Tibial artery (tissue), 4 donors: ENCODE data around the gene GPR132.
"Not testable (repeated sequence)": the region's sequence is repeated elsewhere in the genome, so short reads cannot be mapped to it uniquely, and the experiment has no call there.

Experiments
- DNase-seq, 2 donors: peaks; one replicate each; pipeline ENCODE4 v3.0.0-alpha.2; 2019
- H3K27ac ChIP-seq, 2 donors: fragments of 200-600 bp; sonication (generic) in 1 of 2; 1 replicate in 1 of 2; 2 replicates in 1 of 2; pipeline ENCODE4 v1.5.1; 2018 to 2019; ENCODE audit warnings: mild to moderate bottlenecking in 1 of 2
- H3K27me3 ChIP-seq, 2 donors: fragments of 200-600 bp; sonication (generic) in 1 of 2; one replicate each; pipeline versions ENCODE4 v1.5.1 to v1.6.0; 2016 to 2019
- H3K36me3 ChIP-seq, 3 donors: fragments of 200-600 bp; sonication (generic) in 2 of 3; one replicate each; pipeline ENCODE4 v1.5.1; 2016 to 2019; ENCODE audit warnings: mild to moderate bottlenecking in 2 of 3
- H3K4me1 ChIP-seq, 4 donors: fragments of 200-600 bp; sonication (generic) in 2 of 4; 1 replicate in 3 of 4; 2 replicates in 1 of 4; pipeline ENCODE4 v1.5.1; 2016 to 2019
- H3K4me3 ChIP-seq, 2 donors: fragments of 200-600 bp; sonication (generic) in 1 of 2; 1 replicate in 1 of 2; 2 replicates in 1 of 2; pipeline ENCODE4 v1.5.1; 2018 to 2019; ENCODE audit warnings: mild to moderate bottlenecking in 2 of 2
- H3K9me3 ChIP-seq, 3 donors: fragments of 200-600 bp; sonication (generic) in 1 of 3; one replicate each; pipeline ENCODE4 v1.5.1; 2016 to 2019
- intact Hi-C: fragments of 100-400 bp; cut with DNase I; formaldehyde crosslinking; loops from one replicate; pipeline ENCODE4 v1.15.0; 2023; ENCODE audit warnings: low total_unique reads
- TF ChIP-seq, protein P1 (sequence below), 2 experiments: fragments of 200-600 bp in 1 of 2; fragments of 450-650 bp in 1 of 2; IDR thresholded peaks; one replicate each; pipeline ENCODE4 v1.5.1; 2017 to 2019; ENCODE audit warnings: antibody characterized with exemption in 2 of 2, mild to moderate bottlenecking in 1 of 2, moderate library complexity in 1 of 2

The GPR132 gene

DNA sequence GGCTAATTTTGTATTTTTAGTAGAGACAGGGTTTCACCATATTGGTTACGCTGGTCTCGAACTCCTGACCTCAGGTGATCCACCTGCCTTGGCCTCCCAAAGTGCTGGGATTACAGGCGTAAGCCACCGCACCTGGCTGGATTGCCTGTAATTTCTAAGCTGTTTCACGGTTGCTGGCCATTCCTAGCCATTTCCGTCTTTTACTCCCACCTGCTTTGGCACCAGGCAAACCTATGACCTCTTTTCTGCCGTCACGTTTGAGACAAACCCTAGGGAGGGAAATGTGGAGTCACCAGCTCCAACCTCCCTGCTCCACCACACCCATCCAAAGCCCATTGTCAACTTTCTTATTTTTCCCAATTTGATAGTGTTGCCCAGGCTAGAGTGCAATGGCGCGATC, 1.2 kb downstream of the GPR132 start:
- no peak for DNase-seq
- no peak overlapping the region for H3K27ac ChIP-seq
- H3K4me3 ChIP-seq: no peak overlapping the region
- no peaks in the 10 kb centered on the region for H3K36me3 ChIP-seq
- TF ChIP-seq, protein P1, sequence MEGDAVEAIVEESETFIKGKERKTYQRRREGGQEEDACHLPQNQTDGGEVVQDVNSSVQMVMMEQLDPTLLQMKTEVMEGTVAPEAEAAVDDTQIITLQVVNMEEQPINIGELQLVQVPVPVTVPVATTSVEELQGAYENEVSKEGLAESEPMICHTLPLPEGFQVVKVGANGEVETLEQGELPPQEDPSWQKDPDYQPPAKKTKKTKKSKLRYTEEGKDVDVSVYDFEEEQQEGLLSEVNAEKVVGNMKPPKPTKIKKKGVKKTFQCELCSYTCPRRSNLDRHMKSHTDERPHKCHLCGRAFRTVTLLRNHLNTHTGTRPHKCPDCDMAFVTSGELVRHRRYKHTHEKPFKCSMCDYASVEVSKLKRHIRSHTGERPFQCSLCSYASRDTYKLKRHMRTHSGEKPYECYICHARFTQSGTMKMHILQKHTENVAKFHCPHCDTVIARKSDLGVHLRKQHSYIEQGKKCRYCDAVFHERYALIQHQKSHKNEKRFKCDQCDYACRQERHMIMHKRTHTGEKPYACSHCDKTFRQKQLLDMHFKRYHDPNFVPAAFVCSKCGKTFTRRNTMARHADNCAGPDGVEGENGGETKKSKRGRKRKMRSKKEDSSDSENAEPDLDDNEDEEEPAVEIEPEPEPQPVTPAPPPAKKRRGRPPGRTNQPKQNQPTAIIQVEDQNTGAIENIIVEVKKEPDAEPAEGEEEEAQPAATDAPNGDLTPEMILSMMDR (IDR thresholded peaks at IDR 0.05): no peak
- peaks cover 0 to 2% (median 0%) of the 10 kb centered on the region in 4 donors for H3K4me1 ChIP-seq
- H3K27me3 ChIP-seq: peaks cover 0 to 62% of the 10 kb centered on the region in 2 donors
- intact Hi-C loops: no loop called here
- H3K9me3 ChIP-seq: no peaks in the 10 kb centered on the region

DNA sequence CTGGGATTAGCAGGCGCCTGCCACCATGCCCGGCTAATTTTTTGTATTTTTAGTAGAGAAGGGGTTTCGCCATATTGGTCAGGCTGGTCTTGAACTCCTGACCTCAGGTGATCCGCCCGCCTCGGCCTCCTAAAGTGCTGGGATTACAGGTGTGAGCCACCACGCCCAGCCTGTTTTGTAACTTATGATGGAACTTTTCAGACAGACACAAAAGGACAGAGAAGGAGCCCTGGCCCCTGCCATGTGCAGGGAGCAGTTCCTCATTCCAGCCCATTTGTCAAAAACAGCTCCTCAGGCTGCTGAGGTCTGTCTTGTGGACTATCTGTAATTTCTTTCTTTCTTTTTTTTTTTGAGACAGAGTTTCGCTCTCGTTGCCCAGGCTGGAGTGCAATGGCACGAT, 1.7 kb downstream of the GPR132 start:
- peaks cover 0 to 67% of the 10 kb centered on the region in 2 donors for H3K27me3 ChIP-seq
- H3K4me1 ChIP-seq, DNase-seq, intact Hi-C loops, H3K27ac ChIP-seq, H3K9me3 ChIP-seq, H3K36me3 ChIP-seq, H3K4me3 ChIP-seq: not testable (repeated sequence)

DNA sequence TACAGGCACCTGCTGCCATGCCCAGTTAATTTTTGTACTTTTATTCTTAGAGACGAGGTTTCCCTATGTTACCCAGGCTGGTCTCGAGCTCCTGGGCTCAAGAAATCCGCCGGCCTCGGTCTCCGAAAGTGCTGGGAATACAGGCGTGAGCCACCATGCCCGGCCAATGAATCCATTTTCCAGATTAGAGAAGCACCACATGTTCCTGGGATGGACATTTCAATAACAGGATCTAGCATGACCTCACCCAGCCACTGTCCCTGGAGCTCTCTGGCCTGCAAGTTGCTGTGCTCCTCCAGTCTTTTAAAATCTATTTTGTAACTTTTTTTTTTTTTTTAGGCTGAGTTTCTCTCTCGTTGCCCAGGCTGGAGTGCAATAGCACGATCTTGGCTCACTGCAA, 2.2 kb downstream of the GPR132 start:
- DNase-seq: no peak
- intact Hi-C loops: no loop called here
- no peaks in the 10 kb centered on the region for H3K36me3 ChIP-seq
- no peaks in the 10 kb centered on the region for H3K9me3 ChIP-seq
- TF ChIP-seq, protein P1 (IDR thresholded peaks at IDR 0.05): no peak
- no peak overlapping the region for H3K4me3 ChIP-seq
- peaks cover 0 to 4% (median 0%) of the 10 kb centered on the region in 4 donors for H3K4me1 ChIP-seq
- H3K27me3 ChIP-seq: peaks cover 0 to 67% of the 10 kb centered on the region in 2 donors
- H3K27ac ChIP-seq: no peak overlapping the region

DNA sequence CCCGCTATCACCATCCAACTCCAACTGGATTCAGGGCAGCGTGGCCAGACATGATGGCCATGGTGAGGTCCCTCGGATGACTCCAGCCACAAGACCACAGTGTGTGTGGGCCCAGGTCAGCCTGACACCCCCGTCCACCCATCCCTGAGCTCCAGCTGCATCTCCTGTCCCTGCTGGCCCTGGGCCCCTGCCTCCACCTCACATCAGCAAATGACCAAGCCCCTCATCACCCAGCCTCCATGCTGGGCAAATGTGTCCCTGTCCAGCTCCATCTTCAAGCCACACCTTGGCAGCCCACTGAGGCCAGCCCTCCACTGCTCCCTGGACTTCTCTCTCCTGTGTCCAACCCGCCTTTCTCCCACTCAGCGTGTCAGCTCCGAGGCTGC, 3.2 kb downstream of the GPR132 start:
- Histone ChIP-seq H3K27me3 (peaks cover 0 to 63% of the 10 kb centered on the region in 2 donors), H3K27ac (no peak overlapping the region), H3K9me3 (no peaks in the 10 kb centered on the region), H3K4me3 (no peak overlapping the region), H3K36me3 (no peaks in the 10 kb centered on the region), H3K4me1 (peaks cover 0 to 4% (median 0%) of the 10 kb centered on the region in 4 donors)
- intact Hi-C loops: no loop called here
- peak in 1 of 2 donors; percentile 17 for DNase-seq
- TF ChIP-seq, protein P1 (IDR thresholded peaks at IDR 0.05): no peak

DNA sequence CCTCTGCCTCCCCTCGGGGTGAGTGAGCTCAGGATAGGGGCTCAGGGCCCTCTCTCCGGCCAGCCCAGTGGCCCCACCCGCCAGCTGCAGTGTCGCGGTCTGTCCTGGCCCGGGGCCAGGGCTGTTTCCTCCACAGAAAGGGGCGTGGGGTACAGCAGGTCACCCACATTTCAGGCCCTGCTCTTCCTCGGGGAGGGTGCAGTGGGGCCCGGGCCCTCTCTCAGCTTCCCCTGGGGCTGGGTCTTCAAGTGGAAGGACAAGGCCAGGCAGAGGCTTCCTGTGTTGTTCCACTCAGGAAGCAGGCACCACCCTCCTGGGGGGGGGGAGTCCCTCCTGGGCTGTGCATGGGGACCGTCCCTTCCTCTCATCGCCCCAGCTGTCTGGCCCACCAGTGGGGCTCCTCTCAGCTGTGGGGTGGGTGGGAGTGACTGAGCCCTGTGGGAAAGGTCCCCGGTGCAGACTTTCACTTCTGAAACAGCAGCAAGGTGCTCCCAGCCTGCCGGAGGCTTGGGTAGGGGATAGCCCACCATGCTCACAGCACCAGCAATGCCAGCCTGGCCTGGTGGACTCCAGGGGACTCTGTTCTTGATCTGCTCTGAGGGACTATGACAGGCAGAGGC, 3.7 kb downstream of the GPR132 start:
- peaks cover 0 to 63% of the 10 kb centered on the region in 2 donors for H3K27me3 ChIP-seq
- peaks cover 0 to 4% (median 0%) of the 10 kb centered on the region in 4 donors for H3K4me1 ChIP-seq
- no peaks in the 10 kb centered on the region for H3K9me3 ChIP-seq
- no peaks in the 10 kb centered on the region for H3K36me3 ChIP-seq
- intact Hi-C loops: no loop called here
- peak in 1 of 2 donors; percentile 51 for DNase-seq
- TF ChIP-seq, protein P1 (IDR thresholded peaks at IDR 0.05): no peak
- H3K4me3 ChIP-seq: no peak overlapping the region
- no peak overlapping the region for H3K27ac ChIP-seq

DNA sequence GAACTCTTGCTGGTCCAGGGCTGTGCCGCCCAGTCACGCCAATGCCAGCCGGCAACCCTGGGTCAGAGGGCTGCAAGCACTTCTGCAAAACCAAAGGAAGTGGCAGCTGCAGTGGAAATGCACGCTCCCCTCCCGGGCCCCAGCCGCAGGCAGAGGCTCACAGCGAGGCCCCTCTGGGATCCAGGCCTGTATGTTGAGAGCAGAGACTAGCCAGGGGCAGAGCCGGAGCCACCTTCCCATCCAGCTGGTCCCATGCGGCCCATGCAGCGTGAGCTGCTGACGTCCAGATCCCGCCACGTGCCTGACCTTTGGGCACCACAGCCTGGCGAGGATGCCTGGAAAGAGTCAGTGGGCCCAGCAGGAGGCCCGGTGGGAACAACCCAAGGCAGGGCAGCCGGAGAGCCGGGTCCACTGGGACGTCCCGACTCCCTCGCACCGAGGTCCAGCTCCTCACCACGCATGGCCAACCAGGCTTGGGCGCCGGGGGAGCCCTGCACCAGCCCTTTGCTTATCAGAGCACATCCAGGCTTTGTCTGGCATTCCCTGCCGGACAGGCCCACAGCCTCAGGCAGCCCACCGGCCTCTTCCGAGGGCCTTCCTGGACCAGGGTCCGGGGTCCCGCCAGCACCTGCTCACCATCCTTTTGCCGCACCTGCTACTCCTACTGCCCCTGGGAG, 4.3 kb downstream of the GPR132 start:
- no peak overlapping the region for H3K4me3 ChIP-seq
- peaks cover 0 to 62% of the 10 kb centered on the region in 2 donors for H3K27me3 ChIP-seq
- DNase-seq: no peak
- H3K27ac ChIP-seq: no peak overlapping the region
- TF ChIP-seq, protein P1 (IDR thresholded peaks at IDR 0.05): no peak
- H3K36me3 ChIP-seq: no peaks in the 10 kb centered on the region
- H3K9me3 ChIP-seq: no peaks in the 10 kb centered on the region
- intact Hi-C loops: no loop called here
- H3K4me1 ChIP-seq: peaks cover 0 to 4% (median 0%) of the 10 kb centered on the region in 4 donors
